HEK293 (cell line): Measurements from ENCODE around the gene ALKBH7.

Experiments used
- CTCF ChIA-PET: fragments of 350-600 bp; formaldehyde crosslinking; extraction: SDS; loops from one replicate; lab custom pipeline; 2021; ENCODE audit warnings: antibody characterized with exemption; lab: Yijun Ruan, JAX
- POLR2A ChIA-PET: fragments of 300-600 bp; formaldehyde crosslinking; extraction: SDS; loops from one replicate; lab custom pipeline; 2020; ENCODE audit warnings: antibody characterized with exemption, inconsistent platforms; lab: Yijun Ruan, JAX
- H3K27ac ChIP-seq: fragments of 200-500 bp; sonication (Bioruptor generic); 2 replicates; pipeline ENCODE4 v1.5.1; 2014; ENCODE audit warnings: low read depth, low read length, control low read depth, inconsistent platforms; ENCODE audit errors: extremely low read depth
- H3K36me3 ChIP-seq, 2 experiments: fragments of 200-500 bp in 1 of 2; sonication (Bioruptor generic) in 1 of 2; 1 replicate in 1 of 2; 2 replicates in 1 of 2; pipeline ENCODE4 v1.5.1; 2014 to 2017; ENCODE audit warnings: inconsistent platforms in 2 of 2, low read length in 2 of 2; ENCODE audit not compliant: control insufficient read depth in 2 of 2, insufficient read depth in 1 of 2
- H3K4me1 ChIP-seq: fragments of 200-500 bp; sonication (Bioruptor generic); 2 replicates; pipeline ENCODE4 v1.5.1; 2014; ENCODE audit warnings: mild to moderate bottlenecking, low read length, inconsistent platforms; ENCODE audit not compliant: control insufficient read depth, insufficient read depth
- H3K4me3 ChIP-seq: 2 replicates; pipeline ENCODE4 v1.5.1; 2011; ENCODE audit warnings: low read depth, mild to moderate bottlenecking, control low read depth, low read length, moderate library complexity
- H3K9me3 ChIP-seq: fragments of 200-500 bp; sonication (Bioruptor generic); 2 replicates; pipeline ENCODE4 v1.5.1; 2014; ENCODE audit warnings: low read depth, low read length, inconsistent platforms; ENCODE audit not compliant: control insufficient read depth, insufficient read depth
- BCL6B ChIP-seq: fragments of 450-650 bp; formaldehyde crosslinking; IDR thresholded peaks from 2 replicates; pipeline ENCODE4 v1.5.1; 2017; ENCODE audit warnings: missing biosample characterization, missing genetic modification characterization
- IKZF3 ChIP-seq: fragments of 450-650 bp; IDR thresholded peaks from 2 replicates; pipeline ENCODE4 v1.5.0; 2018; ENCODE audit warnings: missing biosample characterization, mild to moderate bottlenecking, missing genetic modification characterization, moderate library complexity
- MZF1 ChIP-seq: fragments of 450-650 bp; formaldehyde crosslinking; IDR thresholded peaks from 2 replicates; pipeline ENCODE4 v1.5.1; 2017; ENCODE audit warnings: missing biosample characterization, missing genetic modification characterization, borderline replicate concordance
- PATZ1 ChIP-seq: fragments of 450-650 bp; formaldehyde crosslinking; IDR thresholded peaks from 2 replicates; pipeline ENCODE4 v1.5.1; 2016; ENCODE audit warnings: missing biosample characterization, missing genetic modification characterization
- PRDM2 ChIP-seq: fragments of 450-650 bp; formaldehyde crosslinking; IDR thresholded peaks from 2 replicates; pipeline ENCODE4 v1.5.1; 2016; ENCODE audit warnings: missing biosample characterization, missing genetic modification characterization, borderline replicate concordance
- ZBTB49 ChIP-seq: fragments of 450-650 bp; formaldehyde crosslinking; IDR thresholded peaks from 2 replicates; pipeline ENCODE4 v1.5.1; 2016; ENCODE audit warnings: missing biosample characterization, missing genetic modification characterization, low read depth
- ZNF221 ChIP-seq: fragments of 450-650 bp; formaldehyde crosslinking; IDR thresholded peaks from 2 replicates; pipeline ENCODE4 v1.5.1; 2017; ENCODE audit warnings: missing biosample characterization, missing genetic modification characterization, borderline replicate concordance
- ZNF248 ChIP-seq: fragments of 450-650 bp; formaldehyde crosslinking; IDR thresholded peaks from 2 replicates; pipeline ENCODE4 v1.5.1; 2017; ENCODE audit warnings: missing biosample characterization, missing genetic modification characterization
- ZNF311 ChIP-seq: fragments of 450-650 bp; formaldehyde crosslinking; IDR thresholded peaks from 2 replicates; pipeline ENCODE4 v1.5.1; 2017; ENCODE audit warnings: missing biosample characterization, missing genetic modification characterization, borderline replicate concordance
- ZNF518A ChIP-seq: fragments of 450-650 bp; formaldehyde crosslinking; conservative IDR thresholded peaks from 2 replicates; pipeline ENCODE4 v1.5.1; 2016; ENCODE audit warnings: low read depth, missing biosample characterization, missing genetic modification characterization
- ZNF624 ChIP-seq: fragments of 450-650 bp; formaldehyde crosslinking; IDR thresholded peaks from 2 replicates; pipeline ENCODE4 v1.5.1; 2017; ENCODE audit warnings: missing biosample characterization, missing genetic modification characterization

Gene ALKBH7

GRCh38 chr19:6406401-6406800, 33.8 kb downstream of the ALKBH7 start:
- no peak overlapping the region for H3K4me3 ChIP-seq
- no peak overlapping the region for H3K27ac ChIP-seq
- no peaks in the 10 kb centered on the region for H3K9me3 ChIP-seq
- no peaks in the 10 kb centered on the region for H3K4me1 ChIP-seq
- ChIA-PET CTCF (interaction anchor here (0.9 kb wide), 1 partner anchor 31 kb away, joined by 3 read pairs; no protein-coding TSS in a partner anchor), POLR2A (no interaction called here)
- H3K36me3 ChIP-seq: no peaks in the 10 kb centered on the region
- TF ChIP-seq ZNF248 (tag by site-specific recombination): no peak
- TF ChIP-seq PATZ1 (tag by site-specific recombination): no peak
- no peak for TF ChIP-seq BCL6B (tag by site-specific recombination)
- no peak for TF ChIP-seq ZNF518A
- no peak for TF ChIP-seq ZNF221
- no peak for TF ChIP-seq MZF1 (tag by site-specific recombination)
- no peak for TF ChIP-seq PRDM2 (tag by site-specific recombination)
- TF ChIP-seq ZNF311 (tag by site-specific recombination): no peak
- TF ChIP-seq ZNF624 (tag by site-specific recombination): no peak
- no peak for TF ChIP-seq ZBTB49
- no peak for TF ChIP-seq IKZF3 (tag by site-specific recombination)
